Fibroblast of lung (primary cell): ENCODE measurements around the gene ZP4. TPM values are rescaled to one million over a fixed set of nuclear protein-coding genes. Genes with fewer than 3 reads are reported as not detected.

Source experiments
- DNase-seq, 2 donors: peaks; one replicate each; pipeline versions ENCODE4 v3.0.0 to v3.0.0-alpha.2; 2010; ENCODE audit warnings: low read depth in 2 of 2
- H2AFZ ChIP-seq: 2 replicates; pipeline ENCODE4 v1.5.1; 2012; ENCODE audit warnings: low read length, control low read depth, inconsistent platforms
- H3K27ac ChIP-seq: 2 replicates; pipeline ENCODE4 v1.5.1; 2011; ENCODE audit warnings: low read length, control low read depth; ENCODE audit not compliant: insufficient read depth
- H3K27me3 ChIP-seq: 2 replicates; pipeline ENCODE4 v1.5.1; 2011; ENCODE audit warnings: mild to moderate bottlenecking, low read length; ENCODE audit not compliant: control insufficient read depth, insufficient read depth
- H3K36me3 ChIP-seq: 2 replicates; pipeline ENCODE4 v1.5.1; 2011; ENCODE audit warnings: low read length; ENCODE audit not compliant: control insufficient read depth, insufficient read depth
- H3K4me1 ChIP-seq: 2 replicates; pipeline ENCODE4 v1.5.1; 2011; ENCODE audit warnings: low read length; ENCODE audit not compliant: control insufficient read depth, insufficient read depth; ENCODE audit errors: extremely low read depth
- H3K4me2 ChIP-seq: 2 replicates; pipeline ENCODE4 v1.5.1; 2011; ENCODE audit warnings: low read length, control low read depth; ENCODE audit not compliant: insufficient read depth; ENCODE audit errors: extremely low read depth
- H3K4me3 ChIP-seq, 4 experiments: fragments of 200-600 bp in 1 of 4; sonication (generic) in 1 of 4; replicated peaks in 1 of 4; 2 replicates each; pipeline ENCODE4 v1.5.1; 2011 to 2016; ENCODE audit warnings: low read length in 4 of 4, low read depth in 3 of 4, mild to moderate bottlenecking in 3 of 4, control low read depth in 2 of 4, inconsistent platforms in 1 of 4, mixed read lengths in 1 of 4; ENCODE audit not compliant: insufficient read depth in 1 of 4; ENCODE audit errors: control extremely low read depth in 1 of 4
- H3K79me2 ChIP-seq: 2 replicates; pipeline ENCODE4 v1.5.1; 2012; ENCODE audit warnings: mild to moderate bottlenecking, low read length, inconsistent platforms; ENCODE audit not compliant: control insufficient read depth, insufficient read depth
- H3K9ac ChIP-seq: 2 replicates; pipeline ENCODE4 v1.5.1; 2011; ENCODE audit warnings: mild to moderate bottlenecking, low read length, control low read depth; ENCODE audit not compliant: insufficient read depth
- H3K9me3 ChIP-seq: 2 replicates; pipeline ENCODE4 v1.5.1; 2012; ENCODE audit warnings: low read depth, low read length; ENCODE audit not compliant: control insufficient read depth, insufficient read depth
- H4K20me1 ChIP-seq: 2 replicates; pipeline ENCODE4 v1.5.1; 2011; ENCODE audit warnings: low read length; ENCODE audit not compliant: control insufficient read depth, insufficient read depth; ENCODE audit errors: extremely low read depth
- CTCF ChIP-seq, 2 donors: IDR thresholded peaks in 1 of 2; conservative IDR thresholded peaks in 1 of 2; 1 replicate in 1 of 2; 2 replicates in 1 of 2; pipeline ENCODE4 v1.5.1; 2011 to 2012; ENCODE audit warnings: low read length in 2 of 2, control low read depth in 1 of 2, inconsistent platforms in 1 of 2, low read depth in 1 of 2, mild to moderate bottlenecking in 1 of 2
- EZH2 ChIP-seq: IDR thresholded peaks from 2 replicates; pipeline ENCODE4 v1.5.1; 2012; ENCODE audit warnings: low read length, control low read depth, mild to moderate bottlenecking; ENCODE audit errors: missing control alignments
- polyA plus RNA-seq, 2 donors: library from polyadenylated mRNA; depleted of rRNA in 1 of 2; stranded (reverse) in 1 of 2; unstranded in 1 of 2; fragments of >200 nt; gene quantifications; 2 replicates each; pipeline ENCODE4 v1.2.1, GENCODE V29; 2011 to 2012; ENCODE audit warnings: missing spikeins in 1 of 2
- total RNA-seq: library from RNA; depleted of rRNA; stranded (reverse); fragments of >200 nt; gene quantifications from 2 replicates; pipeline ENCODE4 v1.2.1, GENCODE V29; 2014

ZP4 gene
- total and polyA plus RNA-seq, 2 donors (not counting 1 experiment from before 2014, with no cell fraction given): not detected

GRCh38 chr1:237841485-237841884, 49.2 kb downstream of the ZP4 start:
- H3K79me2 ChIP-seq: no peaks in the 10 kb centered on the region
- no peak overlapping the region for H3K27ac ChIP-seq
- TF ChIP-seq CTCF (conservative IDR thresholded peaks at IDR 0.05 in 1 of 2, IDR thresholded peaks at IDR 0.05 in 1 of 2; ENCODE audit: low read depth in 1 of 2, low read length in 2 of 2) (no peak), EZH2 (no peak)
- no peaks in the 10 kb centered on the region for H4K20me1 ChIP-seq
- no peaks in the 10 kb centered on the region for H3K4me1 ChIP-seq
- no peaks in the 10 kb centered on the region for H3K36me3 ChIP-seq
- H3K4me3 ChIP-seq: no peak overlapping the region
- H3K9me3 ChIP-seq: no peaks in the 10 kb centered on the region
- H2AFZ ChIP-seq: no peak overlapping the region
- H3K9ac ChIP-seq: no peak overlapping the region
- no peak overlapping the region for H3K4me2 ChIP-seq
- H3K27me3 ChIP-seq: no peaks in the 10 kb centered on the region
- no peak for DNase-seq

- Histone ChIP-seq H3K4me1 (no peaks in the 10 kb centered on the region), H3K9ac (no peak overlapping the region), H3K4me2 (no peak overlapping the region), H2AFZ (no peak overlapping the region), H3K79me2 (no peaks in the 10 kb centered on the region), H3K27ac (no peak overlapping the region), H3K4me3 (no peak overlapping the region), H4K20me1 (no peaks in the 10 kb centered on the region), H3K9me3 (no peaks in the 10 kb centered on the region), H3K27me3 (no peaks in the 10 kb centered on the region), H3K36me3 (no peaks in the 10 kb centered on the region)
- no peak for DNase-seq
- TF ChIP-seq CTCF (conservative IDR thresholded peaks at IDR 0.05 in 1 of 2, IDR thresholded peaks at IDR 0.05 in 1 of 2; ENCODE audit: low read depth in 1 of 2, low read length in 2 of 2): no peak
These were observed 51.7 kb downstream of the ZP4 start for GRCh38 chr1:237838904-237839534.

GRCh38 chr1:237838320-237838719, 52.4 kb downstream of the ZP4 start:
- no peaks in the 10 kb centered on the region for H3K4me1 ChIP-seq
- no peaks in the 10 kb centered on the region for H3K79me2 ChIP-seq
- DNase-seq: no peak
- no peaks in the 10 kb centered on the region for H4K20me1 ChIP-seq
- TF ChIP-seq CTCF (conservative IDR thresholded peaks at IDR 0.05 in 1 of 2, IDR thresholded peaks at IDR 0.05 in 1 of 2; ENCODE audit: low read depth in 1 of 2, low read length in 2 of 2) (no peak), EZH2 (no peak)
- no peak overlapping the region for H2AFZ ChIP-seq
- no peaks in the 10 kb centered on the region for H3K27me3 ChIP-seq
- H3K4me2 ChIP-seq: no peak overlapping the region
- H3K4me3 ChIP-seq: no peak overlapping the region
- H3K9me3 ChIP-seq: no peaks in the 10 kb centered on the region
- H3K36me3 ChIP-seq: no peaks in the 10 kb centered on the region
- H3K27ac ChIP-seq: no peak overlapping the region
- no peak overlapping the region for H3K9ac ChIP-seq
